ENCODE results near the gene CAPRIN1. TPM values are rescaled to one million over a fixed set of nuclear protein-coding genes. Genes with fewer than 3 reads are reported as not detected.

The CAPRIN1 gene
- total RNA-seq, 4 donors from 2014 or later, result 89.6 to 126 (median 103) TPM

- H3K4me3 ChIP-seq (ENCODE audit: low read depth, poor library complexity, severe bottlenecking), result no peak overlapping the region
- no peak for DNase-seq (ENCODE audit: low spot score in 2 of 2)
- TF ChIP-seq POLR2A (IDR thresholded peaks at IDR 0.05), result no peak
- no peak for TF ChIP-seq CTCF (IDR thresholded peaks at IDR 0.05)
- intact Hi-C loops (cut with DNase I; ENCODE audit: low total_unique reads), result no loop called here
- WGBS, 2 donors, result 53 to 55% methylated on average over 4 of the region's 4 CpGs
Observed at GRCh38 chr11:34013898-34014571, 37.5 kb upstream of the CAPRIN1 start.

- intact Hi-C loops (cut with DNase I; ENCODE audit: low total_unique reads), result no loop called here
- no peak for TF ChIP-seq POLR2A (IDR thresholded peaks at IDR 0.05)
- TF ChIP-seq CTCF (IDR thresholded peaks at IDR 0.05), result no peak
- H3K4me3 ChIP-seq (ENCODE audit: low read depth, poor library complexity, severe bottlenecking), result no peak overlapping the region
- WGBS, 2 donors, result 84 to 86% methylated on average over 3 of the region's 3 CpGs
- no peak for DNase-seq (ENCODE audit: low spot score in 2 of 2)
Observed at GRCh38 chr11:34021977-34022735, 29.4 kb upstream of the CAPRIN1 start.

GRCh38 chr11:34026432-34026831, 25.1 kb upstream of the CAPRIN1 start:
- no peak for DNase-seq (ENCODE audit: low spot score in 2 of 2)
- TF ChIP-seq CTCF (IDR thresholded peaks at IDR 0.05) (no peak), POLR2A (IDR thresholded peaks at IDR 0.05) (no peak)
- WGBS, 2 donors, result 84 to 85% methylated on average over 14 of the region's 14 CpGs
- no peak overlapping the region for H3K4me3 ChIP-seq (ENCODE audit: low read depth, poor library complexity, severe bottlenecking)
- intact Hi-C loops (cut with DNase I; ENCODE audit: low total_unique reads), result no loop called here

GRCh38 chr11:34027516-34028408, 23.8 kb upstream of the CAPRIN1 start:
- 63 to 65% methylated on average over 10 of the region's 10 CpGs for WGBS, 2 donors
- DNase-seq (ENCODE audit: low spot score in 2 of 2), result no peak
- TF ChIP-seq POLR2A (IDR thresholded peaks at IDR 0.05), result no peak

GRCh38 chr11:34028425-34028824, 23.1 kb upstream of the CAPRIN1 start:
- intact Hi-C loops (cut with DNase I; ENCODE audit: low total_unique reads), result no loop called here

More at GRCh38 chr11:34027516-34028408, 23.8 kb upstream of the CAPRIN1 start:
- no peak overlapping the region for H3K4me3 ChIP-seq (ENCODE audit: low read depth, poor library complexity, severe bottlenecking)
- intact Hi-C loops (cut with DNase I; ENCODE audit: low total_unique reads), result no loop called here

More at GRCh38 chr11:34028425-34028824, 23.1 kb upstream of the CAPRIN1 start:
- TF ChIP-seq CTCF (IDR thresholded peaks at IDR 0.05), result no peak
- no peak overlapping the region for H3K4me3 ChIP-seq (ENCODE audit: low read depth, poor library complexity, severe bottlenecking)
- 21 to 58% methylated on average over 2 of the region's 2 CpGs for WGBS, 2 donors
- no peak for DNase-seq (ENCODE audit: low spot score in 2 of 2)
